Suprapubic skin (tissue), 4 donors: Measurements from ENCODE around the gene DNAH8. TPM values are rescaled to one million over a fixed set of nuclear protein-coding genes. Genes with fewer than 3 reads are reported as not detected.

Experiments used
- DNase-seq, 2 donors: peaks; one replicate each; pipeline ENCODE4 v3.0.0-alpha.2; 2019; ENCODE audit warnings: low spot score in 2 of 2
- H3K27ac ChIP-seq: fragments of 200-600 bp; sonication (generic); one replicate; pipeline ENCODE4 v1.5.1; 2019
- H3K27me3 ChIP-seq: fragments of 200-600 bp; sonication (generic); one replicate; pipeline ENCODE4 v1.5.1; 2019
- H3K36me3 ChIP-seq: fragments of 200-600 bp; sonication (generic); one replicate; pipeline ENCODE4 v1.5.1; 2019
- H3K4me1 ChIP-seq: fragments of 200-600 bp; sonication (generic); one replicate; pipeline ENCODE4 v1.5.1; 2019
- H3K4me3 ChIP-seq: fragments of 200-600 bp; sonication (generic); one replicate; pipeline ENCODE4 v1.5.1; 2019; ENCODE audit warnings: mild to moderate bottlenecking
- H3K9me3 ChIP-seq: fragments of 200-600 bp; sonication (generic); one replicate; pipeline ENCODE4 v1.5.1; 2019
- CTCF ChIP-seq, 2 donors: fragments of 200-600 bp in 1 of 2; fragments of 450-650 bp in 1 of 2; sonication (generic) in 1 of 2; IDR thresholded peaks; one replicate each; pipeline ENCODE4 v1.5.1; 2016 to 2019; ENCODE audit warnings: antibody characterized with exemption in 2 of 2, mild to moderate bottlenecking in 1 of 2, moderate library complexity in 1 of 2
- EP300 ChIP-seq: sonication (generic); formaldehyde crosslinking; IDR thresholded peaks from one replicate; pipeline ENCODE4 v1.6.1; 2017; ENCODE audit warnings: antibody characterized with exemption
- POLR2A ChIP-seq, 2 donors: fragments of 450-650 bp; IDR thresholded peaks; one replicate each; pipeline ENCODE4 v1.6.1; 2017; ENCODE audit warnings: antibody characterized with exemption in 2 of 2, mild to moderate bottlenecking in 2 of 2, moderate library complexity in 2 of 2
- POLR2AphosphoS5 ChIP-seq, 3 donors: sonication (generic); formaldehyde crosslinking; IDR thresholded peaks; one replicate each; pipeline ENCODE4 v1.6.1; 2017; ENCODE audit warnings: antibody characterized with exemption in 3 of 3
- WGBS: methylation state at CpG from one replicate; pipeline ENCODE4 v1.1.5; 2018; 5-methylcytosine and 5-hydroxymethylcytosine counted together
- total RNA-seq, 4 donors: library from RNA; depleted of rRNA; stranded (reverse); fragments of >200 nt; gene quantifications; one replicate each; pipeline ENCODE4 v1.1.0, GENCODE V29; 2016

DNAH8 gene
- total RNA-seq, 4 donors from 2014 or later: 0.04 to 0.23 (median 0.08) TPM; not detected in 1

- DNase-seq: no peak
- 72% methylated on average over 2 of the region's 2 CpGs for WGBS
- Histone ChIP-seq H3K4me1 (no peaks in the 10 kb centered on the region), H3K27me3 (peaks cover 8% of the 10 kb centered on the region), H3K36me3 (no peaks in the 10 kb centered on the region), H3K4me3 (no peak overlapping the region), H3K9me3 (no peaks in the 10 kb centered on the region), H3K27ac (no peak overlapping the region)
- TF ChIP-seq CTCF (IDR thresholded peaks at IDR 0.05) (no peak), POLR2A (IDR thresholded peaks at IDR 0.05) (no peak), POLR2AphosphoS5 (IDR thresholded peaks at IDR 0.05) (no peak), EP300 (no peak)
Observed at GRCh38 chr6:38784506-38785235, 69.6 kb downstream of the DNAH8 start.

- DNase-seq: no peak
- no peaks in the 10 kb centered on the region for H3K36me3 ChIP-seq
- peaks cover 4% of the 10 kb centered on the region for H3K27me3 ChIP-seq
- WGBS: 81% methylated on average over 5 of the region's 5 CpGs
- no peaks in the 10 kb centered on the region for H3K4me1 ChIP-seq
- no peak for TF ChIP-seq CTCF (IDR thresholded peaks at IDR 0.05)
- TF ChIP-seq EP300: no peak
- TF ChIP-seq POLR2AphosphoS5 (IDR thresholded peaks at IDR 0.05): no peak
- TF ChIP-seq POLR2A (IDR thresholded peaks at IDR 0.05): no peak
- no peak overlapping the region for H3K27ac ChIP-seq
- no peak overlapping the region for H3K4me3 ChIP-seq
- no peaks in the 10 kb centered on the region for H3K9me3 ChIP-seq
Observed at GRCh38 chr6:38786486-38786885, 71.4 kb downstream of the DNAH8 start.

- Histone ChIP-seq H3K36me3 (no peaks in the 10 kb centered on the region), H3K27ac (no peak overlapping the region), H3K27me3 (no peaks in the 10 kb centered on the region), H3K9me3 (no peaks in the 10 kb centered on the region), H3K4me3 (no peak overlapping the region), H3K4me1 (no peaks in the 10 kb centered on the region)
- 29% methylated on average over 2 of the region's 2 CpGs for WGBS
- TF ChIP-seq POLR2AphosphoS5 (IDR thresholded peaks at IDR 0.05) (no peak), EP300 (no peak), POLR2A (IDR thresholded peaks at IDR 0.05) (no peak), CTCF (IDR thresholded peaks at IDR 0.05) (no peak)
- DNase-seq: no peak
Observed at GRCh38 chr6:38789256-38789655, 74.1 kb downstream of the DNAH8 start.

GRCh38 chr6:38792356-38792755, 77.2 kb downstream of the DNAH8 start:
- no peak for TF ChIP-seq EP300
- TF ChIP-seq CTCF (IDR thresholded peaks at IDR 0.05): no peak
- TF ChIP-seq POLR2A (IDR thresholded peaks at IDR 0.05): no peak
- no peak for TF ChIP-seq POLR2AphosphoS5 (IDR thresholded peaks at IDR 0.05)
- WGBS: 56% methylated on average over 2 of the region's 2 CpGs
- Histone ChIP-seq H3K36me3 (no peaks in the 10 kb centered on the region), H3K27ac (peak overlapping the region; percentile 62), H3K9me3 (no peaks in the 10 kb centered on the region), H3K4me1 (no peaks in the 10 kb centered on the region), H3K27me3 (peaks cover 5% of the 10 kb centered on the region), H3K4me3 (no peak overlapping the region)
- DNase-seq: no peak

- no peak for TF ChIP-seq CTCF (IDR thresholded peaks at IDR 0.05)
- TF ChIP-seq POLR2AphosphoS5 (IDR thresholded peaks at IDR 0.05): no peak
- no peak for TF ChIP-seq POLR2A (IDR thresholded peaks at IDR 0.05)
- TF ChIP-seq EP300: no peak
- Histone ChIP-seq H3K27me3 (peaks cover 22% of the 10 kb centered on the region), H3K9me3 (no peaks in the 10 kb centered on the region), H3K36me3 (no peaks in the 10 kb centered on the region), H3K4me3 (no peak overlapping the region), H3K27ac (no peak overlapping the region), H3K4me1 (no peaks in the 10 kb centered on the region)
- 59% methylated on average over 3 of the region's 3 CpGs for WGBS
- no peak for DNase-seq
Observed at GRCh38 chr6:38794682-38795081, 79.6 kb downstream of the DNAH8 start.
